ENCODE results near the gene CHRD.
A peak's percentile ranks its signal among the peaks of the same experiment; 100 is the strongest.

The CHRD gene

DNA sequence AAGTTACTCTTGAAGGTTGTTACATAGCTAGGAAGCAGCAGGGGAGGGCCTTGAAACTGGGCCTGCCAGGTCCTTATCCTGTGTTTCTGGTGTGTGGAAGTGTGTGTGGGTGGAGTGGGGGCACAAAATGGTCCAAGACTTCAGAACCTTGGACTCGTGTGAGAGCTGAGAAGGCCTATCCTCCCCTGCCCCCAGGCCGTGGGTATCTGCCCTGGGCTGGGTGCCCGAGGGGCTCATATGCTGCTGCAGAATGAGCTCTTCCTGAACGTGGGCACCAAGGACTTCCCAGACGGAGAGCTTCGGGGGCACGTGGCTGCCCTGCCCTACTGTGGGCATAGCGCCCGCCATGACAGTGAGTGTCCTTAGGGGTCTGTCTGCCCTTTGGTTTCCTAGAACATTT is 4.5 kb downstream of the CHRD start:
- no peak for DNase-seq

- DNase-seq, result no peak
These were observed 5.1 kb downstream of the CHRD start for GRCh38 chr3:184384856-184385422.

DNA sequence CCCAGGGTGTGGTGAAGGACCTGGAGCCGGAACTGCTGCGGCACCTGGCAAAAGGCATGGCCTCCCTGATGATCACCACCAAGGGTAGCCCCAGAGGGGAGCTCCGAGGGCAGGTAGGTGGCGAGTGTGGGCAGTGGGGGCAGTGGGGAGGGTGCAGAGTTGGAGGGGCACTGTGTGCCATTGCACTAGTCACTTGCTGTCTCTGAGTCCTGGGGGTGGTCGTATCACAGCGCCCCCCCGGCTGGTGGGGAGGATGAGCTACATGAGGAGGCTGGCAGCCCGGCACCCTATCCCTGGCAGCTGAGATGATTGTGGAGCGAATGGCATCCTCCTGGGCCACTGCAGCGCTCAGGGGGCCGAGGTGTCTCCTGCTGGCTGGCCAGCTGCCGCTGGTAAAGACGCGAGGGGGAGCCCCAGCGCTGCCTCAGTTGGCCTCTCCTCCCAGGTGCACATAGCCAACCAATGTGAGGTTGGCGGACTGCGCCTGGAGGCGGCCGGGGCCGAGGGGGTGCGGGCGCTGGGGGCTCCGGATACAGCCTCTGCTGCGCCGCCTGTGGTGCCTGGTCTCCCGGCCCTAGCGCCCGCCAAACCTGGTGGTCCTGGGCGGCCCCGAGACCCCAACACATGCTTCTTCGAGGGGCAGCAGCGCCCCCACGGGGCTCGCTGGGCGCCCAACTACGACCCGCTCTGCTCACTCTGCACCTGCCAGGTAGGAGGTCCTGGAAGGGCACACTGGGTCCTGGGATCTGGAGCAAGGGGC is 6.4 kb downstream of the CHRD start:
- DNase-seq, result no peak

DNA sequence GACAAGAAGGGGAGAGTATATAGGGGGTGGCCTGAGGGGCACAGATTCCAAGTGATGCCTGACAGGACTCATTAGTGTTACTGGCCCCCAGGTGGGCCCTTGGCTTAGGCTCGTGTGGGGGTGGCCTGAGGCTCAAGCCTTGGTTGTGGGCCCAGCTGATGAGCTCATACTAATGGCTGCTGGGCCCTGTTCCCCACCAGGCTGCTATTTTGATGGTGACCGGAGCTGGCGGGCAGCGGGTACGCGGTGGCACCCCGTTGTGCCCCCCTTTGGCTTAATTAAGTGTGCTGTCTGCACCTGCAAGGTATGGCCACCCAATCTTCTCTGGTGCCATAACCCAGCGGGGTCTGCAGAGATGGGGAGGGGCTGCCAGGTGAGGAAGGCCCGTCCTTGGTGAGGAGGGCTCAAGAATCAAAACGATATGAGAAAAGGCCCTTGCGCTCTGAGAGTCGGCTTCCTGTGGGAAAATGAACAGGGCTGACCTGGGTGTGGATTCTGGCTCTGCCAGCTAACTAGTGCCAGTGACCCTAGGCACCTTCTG is 7.4 kb downstream of the CHRD start:
- DNase-seq, result no peak

- no peak for DNase-seq
These were observed 8.5 kb downstream of the CHRD start for GRCh38 chr3:184388164-184388935.

DNA sequence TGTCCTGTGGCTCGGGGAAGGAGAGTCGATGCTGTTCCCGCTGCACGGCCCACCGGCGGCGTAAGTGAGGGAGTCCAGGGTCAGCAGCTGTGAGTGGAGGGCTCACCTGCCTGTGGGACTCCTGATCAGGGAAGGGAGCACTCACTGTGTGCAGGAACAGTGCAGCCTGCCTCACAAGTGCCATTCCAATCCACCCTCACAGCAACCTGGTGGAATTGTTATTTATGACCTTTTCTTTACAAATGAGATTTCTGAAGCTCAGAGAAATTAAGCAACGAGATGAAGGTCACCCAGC is 9.0 kb downstream of the CHRD start:
- DNase-seq, result no peak

GRCh38 chr3:184389384-184389783 is 9.5 kb downstream of the CHRD start:
- no peak for DNase-seq

DNA sequence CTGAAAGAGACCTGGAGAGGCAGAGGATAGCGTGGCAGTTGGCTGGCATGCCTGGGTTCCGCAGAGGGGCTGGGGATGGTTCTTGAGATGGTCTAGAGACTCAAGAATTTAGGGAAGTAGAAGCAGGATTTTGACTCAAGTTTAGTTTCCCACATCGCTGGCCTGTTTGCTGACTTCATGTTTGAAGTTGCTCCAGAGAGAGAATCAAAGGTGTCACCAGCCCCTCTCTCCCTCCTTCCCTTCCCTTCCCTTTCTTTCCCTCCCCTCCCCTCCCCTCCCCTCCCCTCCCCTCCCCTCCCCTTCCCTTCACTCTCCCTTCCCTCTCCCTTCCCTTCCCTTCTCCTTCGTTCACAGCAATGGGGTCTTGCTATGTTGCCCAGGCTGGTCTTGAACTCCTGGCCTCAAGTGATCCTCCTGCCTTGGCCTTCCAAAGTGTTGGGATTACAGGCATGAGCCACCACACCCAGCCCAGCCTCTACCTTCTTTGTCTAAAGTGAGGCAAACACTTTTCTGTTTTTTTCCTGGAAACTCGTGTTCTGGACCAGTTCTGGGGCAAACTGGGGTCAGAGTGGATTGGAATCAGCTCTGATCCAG is 10.2 kb downstream of the CHRD start:
- DNase-seq, result no peak

- DNase-seq, result no peak
These were observed 11.4 kb downstream of the CHRD start for GRCh38 chr3:184391266-184391665.

DNA sequence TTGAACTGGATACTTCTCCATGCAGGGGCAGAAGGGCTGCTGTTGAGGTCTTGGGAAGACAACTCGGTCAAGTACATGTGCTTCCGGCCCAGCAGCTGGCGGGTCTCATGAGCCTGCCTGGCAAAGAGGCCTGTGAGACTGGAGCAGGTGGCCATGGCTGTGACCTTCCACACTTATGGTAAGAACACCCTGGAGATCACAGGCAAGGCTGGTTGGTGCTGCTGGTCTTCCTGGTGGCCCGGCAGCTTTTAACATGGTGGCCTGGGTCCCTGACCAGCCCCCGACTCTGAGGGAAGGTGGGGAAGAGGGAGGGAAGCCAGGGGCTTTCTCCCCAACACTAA is 15.4 kb downstream of the CHRD start:
- DNase-seq, result no peak

- DNase-seq, result no peak
These were observed 19.6 kb downstream of the CHRD start for GRCh38 chr3:184399410-184399809.

DNA sequence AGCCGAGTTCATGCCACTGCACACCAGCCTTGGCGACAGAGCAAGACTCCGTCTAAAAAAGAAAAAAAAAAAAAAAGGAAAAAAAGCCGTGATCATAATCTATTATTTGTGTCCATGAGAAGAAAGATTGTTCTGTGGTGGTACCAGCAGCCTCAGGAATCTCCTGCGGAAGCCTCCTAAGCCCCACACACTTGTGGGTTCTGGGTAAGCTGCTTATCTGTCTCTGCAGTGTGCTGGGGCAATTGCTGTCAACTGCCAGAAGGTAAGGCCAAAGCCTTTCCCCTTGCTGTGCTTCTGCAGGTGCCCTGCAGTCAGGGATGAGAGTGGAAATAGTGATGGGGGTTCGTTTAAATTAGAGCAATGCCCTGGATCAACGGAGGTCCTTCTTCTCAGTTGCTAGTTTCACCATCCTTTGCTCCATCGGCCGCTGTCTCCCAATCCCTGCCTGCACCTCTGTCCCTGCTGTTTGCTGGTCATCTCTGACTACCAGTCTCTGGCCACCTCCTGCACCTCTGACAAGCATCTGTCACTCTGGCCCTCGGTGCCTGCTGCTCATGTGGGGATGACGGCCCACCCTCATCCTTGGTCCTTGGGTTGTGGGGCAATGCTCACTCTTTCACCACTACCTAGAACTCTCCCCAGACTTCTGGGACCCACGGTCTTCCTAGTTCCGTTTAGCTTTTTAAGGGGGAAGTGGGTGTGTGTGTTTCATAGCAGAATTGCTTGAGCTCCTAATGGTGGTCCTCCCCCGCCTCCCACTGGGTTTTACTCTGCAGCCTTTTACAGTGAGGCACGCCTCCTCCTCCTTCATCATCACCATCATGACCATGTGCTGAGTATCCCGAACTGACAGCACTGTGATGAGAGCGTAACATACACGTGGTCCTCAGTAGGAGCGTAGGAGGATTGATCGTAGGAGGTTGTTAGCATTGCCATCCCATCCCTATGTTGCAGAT is 25.5 kb downstream of the CHRD start:
- no peak for DNase-seq

DNA sequence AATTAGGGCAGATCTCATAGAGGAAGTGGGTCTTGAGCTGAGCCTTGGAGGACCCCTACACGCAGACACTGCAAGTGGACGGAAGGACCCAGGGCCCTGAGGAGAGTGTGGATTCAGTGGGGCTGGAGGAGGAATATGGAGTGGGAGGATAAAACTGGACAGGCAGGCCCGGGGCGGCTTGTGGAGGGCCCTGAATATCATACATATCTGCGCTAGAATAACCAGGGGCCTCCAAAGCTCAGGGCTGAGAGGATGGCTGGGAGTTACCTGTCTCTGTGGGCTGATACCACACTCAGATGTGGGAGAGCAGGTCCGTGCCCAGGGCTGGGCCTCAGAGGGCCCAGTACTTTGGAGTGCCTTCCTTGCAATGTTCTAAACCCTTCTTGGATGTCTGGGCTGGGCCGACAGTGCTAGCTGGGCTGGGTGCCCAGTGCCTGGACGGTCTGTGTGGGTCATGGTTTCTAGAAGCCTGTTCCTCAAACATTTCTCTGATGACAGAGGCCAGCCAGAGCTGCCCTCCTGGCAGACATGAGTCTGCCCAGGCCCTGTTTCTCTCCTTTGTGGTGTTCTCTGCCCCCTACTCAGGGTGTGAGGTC is 29.6 kb downstream of the CHRD start:
- DNase-seq, result no peak

DNA sequence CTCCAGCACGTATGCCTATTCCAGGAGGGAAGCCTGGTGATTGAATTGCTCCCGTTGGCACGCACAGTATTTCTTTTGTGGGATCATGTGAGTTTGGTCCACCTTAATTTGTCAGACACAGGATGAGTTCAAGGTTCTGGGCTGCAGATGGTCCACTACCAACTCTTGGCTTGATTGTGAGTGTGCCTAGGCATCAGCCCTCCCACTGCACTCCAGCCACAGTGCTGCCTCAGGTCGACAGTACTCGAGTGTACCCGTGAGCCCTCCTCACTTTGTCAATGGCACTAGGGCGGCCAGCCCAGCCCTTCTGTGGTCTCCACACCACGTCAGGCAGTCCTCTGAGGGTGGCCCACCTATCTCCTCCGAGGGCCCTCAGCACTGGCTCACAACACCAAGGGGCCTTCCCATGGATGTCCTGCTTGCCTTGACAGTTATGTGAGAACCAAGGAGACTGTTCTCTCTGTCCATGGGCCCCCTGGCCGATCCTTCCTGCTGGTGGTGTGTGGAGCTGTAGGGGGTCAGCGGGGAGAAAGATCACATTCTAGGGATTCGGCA is 30.2 kb downstream of the CHRD start:
- DNase-seq, result no peak

- DNase-seq, result no peak
These were observed 34.8 kb downstream of the CHRD start for GRCh38 chr3:184414418-184415202.

DNA sequence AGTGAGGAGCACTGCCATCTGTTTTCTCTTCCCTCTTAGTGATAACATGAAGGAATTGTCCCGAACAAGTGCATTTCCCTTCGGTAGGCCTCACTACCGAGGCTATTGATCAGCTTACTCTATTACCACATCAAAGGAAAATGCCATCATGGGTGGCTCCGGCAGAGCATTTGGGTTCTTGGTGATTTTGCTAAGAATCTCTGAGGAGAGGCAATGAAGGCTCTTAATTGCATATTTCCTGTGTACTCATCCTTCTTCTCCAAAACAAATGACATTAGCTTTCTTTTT is 35.3 kb downstream of the CHRD start:
- DNase-seq, result no peak

DNA sequence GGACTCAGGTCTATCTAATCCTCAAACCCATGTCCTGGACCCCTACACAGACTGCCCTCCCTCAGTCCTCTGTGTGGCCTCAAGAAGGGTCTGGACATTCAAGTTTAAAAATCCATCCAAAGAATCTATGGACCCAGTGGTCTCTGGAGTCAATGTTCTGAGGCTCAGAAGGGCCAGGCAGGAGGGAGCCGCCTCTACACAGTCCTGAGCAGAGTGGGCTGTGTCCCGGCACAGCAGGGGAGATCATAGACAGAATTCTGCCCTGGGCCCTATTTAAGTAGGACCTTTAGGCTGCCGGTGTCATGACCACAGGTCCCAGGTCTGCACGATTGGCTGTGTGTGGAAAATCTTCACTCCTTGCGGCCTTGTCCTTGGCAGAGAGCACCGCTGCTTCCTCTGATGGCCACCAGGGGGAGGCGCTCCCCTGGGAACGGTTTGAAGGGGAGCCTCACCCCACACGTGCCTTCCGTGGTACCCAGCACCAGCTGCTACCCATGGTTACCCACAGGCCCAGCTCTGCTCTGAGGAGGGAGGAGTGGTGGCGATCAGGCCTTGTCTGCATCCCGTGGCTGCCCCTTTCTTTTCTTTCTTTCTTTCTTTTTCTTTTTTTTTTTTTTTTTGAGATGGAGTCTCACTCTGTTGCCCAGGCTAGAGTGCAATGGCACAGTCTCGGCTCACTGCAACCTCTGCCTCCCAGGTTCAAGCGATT is 37.9 kb downstream of the CHRD start:
- peak; percentile 57 for DNase-seq

DNA sequence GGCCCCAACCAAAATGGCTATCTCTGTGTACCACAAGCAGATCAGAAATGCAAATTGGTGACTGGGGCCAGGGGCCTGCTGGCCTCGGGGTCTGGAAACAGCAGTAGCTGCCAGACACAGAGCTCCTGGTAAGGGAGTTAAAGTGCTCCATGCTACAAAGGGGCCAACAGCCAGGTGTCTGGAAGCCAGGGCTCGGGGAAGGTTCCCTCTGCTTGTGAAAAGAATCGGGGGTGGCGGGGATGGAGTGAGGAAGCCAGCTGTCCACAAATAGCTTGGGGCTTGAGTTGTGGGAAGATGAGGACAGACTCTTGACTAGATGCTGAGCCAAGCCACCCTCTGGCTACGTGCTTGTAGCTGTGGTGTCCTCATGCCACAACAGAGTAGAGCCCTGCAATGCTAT is 39.3 kb downstream of the CHRD start:
- DNase-seq, result no peak

- DNase-seq, result no peak
These were observed 43.7 kb downstream of the CHRD start for GRCh38 chr3:184423561-184423960.

GRCh38 chr3:184426691-184427141 is 46.9 kb downstream of the CHRD start:
- DNase-seq, result no peak
